ENCODE data around the gene C1orf35. TPM values are rescaled to one million over a fixed set of nuclear protein-coding genes. Genes with fewer than 3 reads are reported as not detected.

The C1orf35 gene
- 1 to 10 TPM; 6.3 to 8.6 (median 7.4) TPM for total RNA-seq
- polyA plus RNA-seq: 7.9 TPM
- long read RNA-seq, donor 1, transcript C1orf35-201 (8 exons, 1,427 nt): major isoform, 6 of 17 reads
- long read RNA-seq, donor 1, partial matches to known transcripts: 7 of 17 reads
- long read RNA-seq, donor 1, other reads (novel, unspliced or antisense): 3 of 17 reads
- long read RNA-seq, donor 2, transcript C1orf35-201 (8 exons, 1,427 nt): major isoform, 9 of 16 reads
- long read RNA-seq, donor 2, partial matches to known transcripts: 4 of 16 reads
- long read RNA-seq, donor 2, other reads (novel, unspliced or antisense): 2 of 16 reads
- long read RNA-seq, donor 3, partial matches to known transcripts: 2 of 15 reads
- long read RNA-seq, donor 3, other reads (novel, unspliced or antisense): 10 of 15 reads
- long read RNA-seq, donor 4, transcript C1orf35-201 (8 exons, 1,427 nt): major isoform, 11 of 17 reads
- long read RNA-seq, donor 4, partial matches to known transcripts: 2 of 17 reads
- long read RNA-seq, donor 4, other reads (novel, unspliced or antisense): 3 of 17 reads

- intact Hi-C loops (cut with DNase I): no loop called here
- Histone ChIP-seq H3K4me1 (ENCODE audit: control insufficient read depth, insufficient read depth, low read length) (peaks cover 2% of the 10 kb centered on the region), H3K27ac (ENCODE audit: low read length) (peak within 1 kb of the TSS; percentile 62), H3K27me3 (ENCODE audit: control insufficient read depth, insufficient read depth) (no peaks in the 10 kb centered on the region), H3K9me3 (ENCODE audit: control insufficient read depth, low read length) (no peaks in the 10 kb centered on the region), H3K4me3 (ENCODE audit: low read length) (peak within 1 kb of the TSS; percentile 78)
- peak; percentile 96 to 98 (median 98) for DNase-seq
- ATAC-seq: peak; percentile 88 to 91
- WGBS: under 1% methylated on average over 104 of the region's 104 CpGs
Measured at GRCh38 chr1:228102791-228103620, at the start of gene C1orf35. TSS of gene C1orf35 (minus strand) at chr1:228103325. CDS start at chr1:228103227, 98 bp downstream.

DNA sequence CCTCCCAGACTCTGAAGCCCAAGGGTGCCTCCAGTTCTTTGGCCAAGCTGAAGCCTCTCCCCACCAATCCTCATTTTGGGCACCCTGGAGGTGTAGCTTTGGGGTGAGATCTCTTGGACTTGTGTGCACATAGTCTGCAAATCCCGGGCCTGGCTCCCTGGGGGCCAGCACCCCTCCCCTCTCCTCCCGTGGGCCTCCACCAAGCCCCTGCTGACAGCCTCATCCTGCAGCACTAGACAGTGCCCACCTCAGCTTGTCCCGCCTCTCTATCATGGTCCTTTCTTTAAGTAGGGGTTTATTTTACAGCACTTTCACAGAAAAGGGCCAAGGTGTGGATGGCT is 49.8 kb upstream of the C1orf35 start:
- Histone ChIP-seq H3K9me3 (ENCODE audit: control insufficient read depth, low read length) (no peaks in the 10 kb centered on the region), H3K4me1 (ENCODE audit: control insufficient read depth, insufficient read depth, low read length) (peaks cover 15% of the 10 kb centered on the region), H3K4me3 (ENCODE audit: low read length) (no peak overlapping the region), H3K27ac (ENCODE audit: low read length) (no peak overlapping the region), H3K27me3 (ENCODE audit: control insufficient read depth, insufficient read depth) (no peaks in the 10 kb centered on the region)
- DNase-seq (peak in 1 of 3 donors; percentile 8), ATAC-seq (no peak)
- WGBS: 72% methylated on average over 3 of the region's 3 CpGs
- intact Hi-C loops (cut with DNase I): no loop called here

GRCh38 chr1:228152097-228152917 is 49.2 kb upstream of the C1orf35 start:
- Histone ChIP-seq H3K4me1 (ENCODE audit: control insufficient read depth, insufficient read depth, low read length) (peaks cover 15% of the 10 kb centered on the region), H3K9me3 (ENCODE audit: control insufficient read depth, low read length) (no peaks in the 10 kb centered on the region), H3K4me3 (ENCODE audit: low read length) (no peak overlapping the region), H3K27me3 (ENCODE audit: control insufficient read depth, insufficient read depth) (no peaks in the 10 kb centered on the region), H3K27ac (ENCODE audit: low read length) (no peak overlapping the region)
- intact Hi-C loops (cut with DNase I): no loop called here
- WGBS: 90% methylated on average over 19 of the region's 19 CpGs
- ATAC-seq: no peak
- peak in 1 of 3 donors; percentile 63 for DNase-seq

GRCh38 chr1:228151180-228151925 is 48.2 kb upstream of the C1orf35 start:
- Histone ChIP-seq H3K9me3 (ENCODE audit: control insufficient read depth, low read length) (no peaks in the 10 kb centered on the region), H3K27me3 (ENCODE audit: control insufficient read depth, insufficient read depth) (no peaks in the 10 kb centered on the region), H3K27ac (ENCODE audit: low read length) (peak overlapping the region; percentile 62), H3K4me3 (ENCODE audit: low read length) (no peak overlapping the region), H3K4me1 (ENCODE audit: control insufficient read depth, insufficient read depth, low read length) (peaks cover 15% of the 10 kb centered on the region)
- intact Hi-C loops (cut with DNase I): no loop called here
- DNase-seq (peak in 1 of 3 donors; percentile 58), ATAC-seq (no peak)
- WGBS: 65% methylated on average over 12 of the region's 12 CpGs

- WGBS: 20% methylated on average over 17 of the region's 17 CpGs
- no peaks in the 10 kb centered on the region for H3K9me3 ChIP-seq (ENCODE audit: control insufficient read depth, low read length)
- no peak overlapping the region for H3K4me3 ChIP-seq (ENCODE audit: low read length)
- DNase-seq (peak; percentile 84 to 92 (median 92)), ATAC-seq (peak; percentile 63 to 68)
- intact Hi-C loops (cut with DNase I): no loop called here
- peaks cover 15% of the 10 kb centered on the region for H3K4me1 ChIP-seq (ENCODE audit: control insufficient read depth, insufficient read depth, low read length)
- H3K27me3 ChIP-seq (ENCODE audit: control insufficient read depth, insufficient read depth): no peaks in the 10 kb centered on the region
- H3K27ac ChIP-seq (ENCODE audit: low read length): peak overlapping the region; percentile 62
Measured at GRCh38 chr1:228150461-228151179, 47.5 kb upstream of the C1orf35 start.

DNA sequence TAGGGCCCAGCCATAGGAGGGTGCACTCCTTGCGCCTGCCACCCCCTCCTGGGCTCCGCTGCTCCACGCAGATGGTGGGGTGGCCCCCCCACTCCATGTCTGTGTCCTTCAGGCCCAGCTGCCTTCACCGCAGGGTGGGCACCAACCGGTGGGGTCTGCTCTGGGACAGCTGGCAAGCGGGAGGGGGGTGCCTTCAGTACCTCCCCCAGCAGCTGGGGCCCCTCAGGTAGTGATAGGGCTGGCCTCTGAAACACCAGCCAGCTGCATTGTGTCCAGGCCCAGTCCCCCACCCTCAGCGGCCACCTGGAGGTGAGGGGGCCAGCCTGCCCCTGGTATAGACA is 47.0 kb upstream of the C1orf35 start:
- 62% methylated on average over 7 of the region's 7 CpGs for WGBS
- H3K27me3 ChIP-seq (ENCODE audit: control insufficient read depth, insufficient read depth): no peaks in the 10 kb centered on the region
- DNase-seq: peak in 1 of 3 donors; percentile 70
- no peak overlapping the region for H3K4me3 ChIP-seq (ENCODE audit: low read length)
- intact Hi-C loops (cut with DNase I): no loop called here
- ATAC-seq: peak; percentile 0 to 5
- peak overlapping the region; percentile 62 for H3K27ac ChIP-seq (ENCODE audit: low read length)
- peaks cover 15% of the 10 kb centered on the region for H3K4me1 ChIP-seq (ENCODE audit: control insufficient read depth, insufficient read depth, low read length)
- no peaks in the 10 kb centered on the region for H3K9me3 ChIP-seq (ENCODE audit: control insufficient read depth, low read length)

DNA sequence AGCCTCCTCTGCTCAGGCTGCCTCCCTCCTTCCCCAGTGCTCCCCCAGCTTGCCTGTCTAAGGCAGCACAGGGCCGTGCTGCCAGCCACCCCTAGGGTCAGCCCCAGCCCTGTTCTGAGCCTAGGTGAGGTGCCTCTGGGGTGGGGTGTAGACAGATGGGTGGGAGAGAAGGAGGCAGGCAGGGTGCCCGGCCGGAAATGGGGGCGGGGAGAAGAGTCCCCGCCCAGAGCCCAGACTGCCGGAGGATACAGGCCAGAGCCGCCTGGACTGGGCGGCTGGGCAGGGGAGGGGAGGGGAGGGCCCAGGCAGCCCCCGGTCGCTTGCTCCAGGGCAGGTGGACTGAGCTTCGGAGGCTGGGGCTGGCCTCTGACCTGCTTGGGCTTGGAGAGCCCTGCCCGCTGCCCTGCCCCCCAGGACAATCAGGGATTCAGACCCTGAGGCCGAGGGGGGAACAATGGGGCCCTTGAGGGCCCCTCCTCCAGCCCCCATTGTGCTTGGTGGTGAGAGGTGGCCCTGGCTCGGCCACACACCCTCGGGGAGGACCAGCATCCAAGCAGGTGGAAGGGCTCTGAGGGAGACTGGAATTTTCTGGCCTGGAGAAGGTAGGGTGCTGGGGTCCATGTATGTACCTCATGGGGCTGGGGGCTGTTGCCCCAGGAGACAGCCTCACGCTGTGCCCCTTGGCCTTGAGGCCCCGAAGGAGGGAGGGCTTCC is 46.4 kb upstream of the C1orf35 start, which contains the start of gene GJC2:
GJC2 (plus strand) TSS at position 525 of the 714 bp plus-strand sequence. CDS start 7,829 bp downstream, outside the sequence.
- Histone ChIP-seq H3K4me1 (ENCODE audit: control insufficient read depth, insufficient read depth, low read length) (peaks cover 15% of the 10 kb centered on the region), H3K4me3 (ENCODE audit: low read length) (no peak within 1 kb of the TSS), H3K27ac (ENCODE audit: low read length) (peak within 1 kb of the TSS; percentile 62), H3K27me3 (ENCODE audit: control insufficient read depth, insufficient read depth) (no peaks in the 10 kb centered on the region), H3K9me3 (ENCODE audit: control insufficient read depth, low read length) (no peaks in the 10 kb centered on the region)
- WGBS: 29% methylated on average over 17 of the region's 17 CpGs
- peak; percentile 55 to 71 for ATAC-seq
- intact Hi-C loops (cut with DNase I): no loop called here
- peak; percentile 70 to 88 (median 87) for DNase-seq

DNA sequence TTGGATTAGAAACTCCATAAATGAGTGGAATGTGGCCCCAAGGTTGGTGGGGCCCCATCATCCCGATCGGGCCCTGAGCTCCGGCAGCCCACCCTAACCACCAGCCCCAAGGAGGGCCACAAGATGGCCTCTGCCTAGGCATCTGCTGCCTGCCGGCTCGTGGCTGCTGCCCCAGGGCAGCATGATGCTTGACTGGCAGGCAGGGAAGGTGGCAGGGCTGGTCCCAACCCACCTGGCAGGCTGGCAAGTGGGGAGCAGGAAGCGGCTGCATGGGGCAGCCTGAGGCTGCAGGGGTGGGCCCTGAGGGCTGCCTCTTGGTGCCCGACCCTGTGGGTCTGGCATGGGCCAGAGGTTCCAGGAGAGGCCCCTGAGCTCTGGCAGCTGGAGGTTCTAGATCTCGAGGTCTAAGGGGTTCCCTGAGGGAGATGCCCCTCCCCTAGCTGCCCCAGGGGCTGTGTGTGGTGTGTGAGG is 45.8 kb upstream of the C1orf35 start:
- H3K9me3 ChIP-seq (ENCODE audit: control insufficient read depth, low read length): no peaks in the 10 kb centered on the region
- no peak for ATAC-seq
- 65% methylated on average over 8 of the region's 8 CpGs for WGBS
- peak in 1 of 3 donors; percentile 63 for DNase-seq
- intact Hi-C loops (cut with DNase I): no loop called here
- peak overlapping the region; percentile 47 for H3K27ac ChIP-seq (ENCODE audit: low read length)
- H3K4me3 ChIP-seq (ENCODE audit: low read length): no peak overlapping the region
- H3K27me3 ChIP-seq (ENCODE audit: control insufficient read depth, insufficient read depth): no peaks in the 10 kb centered on the region
- H3K4me1 ChIP-seq (ENCODE audit: control insufficient read depth, insufficient read depth, low read length): peaks cover 15% of the 10 kb centered on the region

GRCh38 chr1:228148196-228148861 is 45.2 kb upstream of the C1orf35 start:
- intact Hi-C loops (cut with DNase I): no loop called here
- H3K4me3 ChIP-seq (ENCODE audit: low read length): no peak overlapping the region
- peaks cover 15% of the 10 kb centered on the region for H3K4me1 ChIP-seq (ENCODE audit: control insufficient read depth, insufficient read depth, low read length)
- ATAC-seq (peak; percentile 6 to 33), DNase-seq (peak; percentile 57 to 78 (median 69))
- no peaks in the 10 kb centered on the region for H3K27me3 ChIP-seq (ENCODE audit: control insufficient read depth, insufficient read depth)
- peak overlapping the region; percentile 26 for H3K27ac ChIP-seq (ENCODE audit: low read length)
- H3K9me3 ChIP-seq (ENCODE audit: control insufficient read depth, low read length): no peaks in the 10 kb centered on the region
- WGBS: 49% methylated on average over 18 of the region's 18 CpGs
